Measurements from ENCODE around the gene IREB2.

GRCh38 chr15:78455749-78456148, 17.7 kb downstream of the IREB2 start:
- no peak for TF ChIP-seq CTCF (IDR thresholded peaks at IDR 0.05; ENCODE audit: insufficient read depth, low read length, poor library complexity, severe bottlenecking)
- TF ChIP-seq EZH2phosphoT487 (conservative IDR thresholded peaks at IDR 0.05; ENCODE audit: low read length): no peak

Measured in SU-DHL-6 (cell line).